Activated CD4-positive, alpha-beta T cell treated with anti-CD3 and anti-CD28 coated beads, Interleukin-2, amount 10 ng/mL, durations not matched to agents 24 days and 14 days (primary cell): ENCODE data around the gene ABHD16A. TPM values are rescaled to one million over a fixed set of nuclear protein-coding genes. Genes with fewer than 3 reads are reported as not detected.

Experiments
- DNase-seq: peaks from one replicate; pipeline ENCODE4 v3.0.0; 2022
- H3K27ac Mint-ChIP-seq: one replicate; pipeline ENCODE4 v1.8.0; 2022; ENCODE audit warnings: mild to moderate bottlenecking, mixed read lengths
- H3K27me3 Mint-ChIP-seq: one replicate; pipeline ENCODE4 v1.8.0; 2022; ENCODE audit warnings: mixed read lengths
- H3K36me3 Mint-ChIP-seq: one replicate; pipeline ENCODE4 v1.8.0; 2022; ENCODE audit warnings: low read depth, mild to moderate bottlenecking, mixed read lengths
- H3K4me1 Mint-ChIP-seq: one replicate; pipeline ENCODE4 v1.8.0; 2021; ENCODE audit warnings: mixed read lengths
- H3K4me3 Mint-ChIP-seq: one replicate; pipeline ENCODE4 v1.8.0; 2022; ENCODE audit warnings: mild to moderate bottlenecking, moderate library complexity, mixed read lengths
- H3K9me3 Mint-ChIP-seq: one replicate; pipeline ENCODE4 v1.8.0; 2021; ENCODE audit warnings: mixed read lengths
- intact Hi-C: fragments of 100-400 bp; cut with micrococcal nuclease; formaldehyde crosslinking; loops from one replicate; pipeline ENCODE4 v1.15.1; 2023
- total RNA-seq: library from RNA; stranded (reverse); gene quantifications from 2 replicates; pipeline ENCODE4 v1.2.3, GENCODE V29; 2022

The ABHD16A gene
- total RNA-seq, 1 donor from 2014 or later, result 44.7 TPM

DNA sequence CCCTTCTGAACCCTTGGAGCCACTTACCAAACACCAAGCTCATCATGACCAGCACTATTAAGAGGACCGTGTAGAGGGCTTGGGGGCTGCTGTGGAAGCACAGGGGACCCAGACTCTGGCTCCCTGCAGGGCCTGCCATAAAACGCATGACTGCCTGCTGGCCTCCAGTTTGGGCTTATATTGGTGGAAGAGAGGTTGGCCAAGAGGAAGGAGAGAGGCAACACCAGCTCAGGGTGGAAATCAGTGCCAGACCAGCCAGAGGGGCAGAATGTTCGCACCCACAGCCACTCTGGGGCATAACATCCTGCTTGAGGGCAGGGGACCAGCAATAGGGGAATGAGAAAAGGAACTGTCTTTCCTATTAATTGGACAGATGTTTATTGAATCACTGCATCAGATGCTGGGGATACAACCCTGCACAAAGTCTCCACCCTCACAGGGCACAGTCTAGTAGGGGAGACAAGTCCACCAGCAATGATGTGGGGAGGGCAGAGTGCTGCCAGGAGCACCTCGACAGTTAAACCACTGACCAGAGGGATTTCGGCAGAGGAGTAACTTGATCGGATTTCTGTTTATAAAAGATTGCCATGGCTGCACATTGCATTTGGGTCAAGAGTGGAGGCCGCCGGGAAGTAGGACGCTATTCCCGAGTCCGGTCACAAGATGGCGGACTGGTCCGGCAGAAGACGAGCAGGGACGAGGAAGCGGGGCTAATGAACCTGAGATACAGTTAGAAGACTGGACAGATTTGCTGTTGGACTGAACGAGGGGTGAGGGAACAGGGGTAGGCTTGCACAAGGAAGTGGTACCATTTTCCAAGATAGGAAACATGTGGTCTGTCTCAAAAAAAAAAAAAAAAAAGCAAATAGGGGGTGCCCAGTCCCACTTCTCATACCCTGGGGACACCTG, 22.6 kb downstream of the ABHD16A start, which contains the start of gene LY6G5C:
Gene LY6G5C, minus strand, starts transcription at position 842 of the 909 bp plus-strand sequence. Its CDS starts 694 bp downstream, at position 148.
- Mint-ChIP-seq H3K27ac (peak within 1 kb of the TSS; percentile 82), H3K9me3 (no peaks in the 10 kb centered on the region), H3K27me3 (no peaks in the 10 kb centered on the region), H3K4me1 (peaks cover 25% of the 10 kb centered on the region), H3K36me3 (peaks cover under 1% of the 10 kb centered on the region), H3K4me3 (peak within 1 kb of the TSS; percentile 83)
- intact Hi-C loops, result loop anchor here (1.0 to 2.0 kb wide), 5 partner anchors 15 to 150 kb away; partner anchors contain the start of gene ABHD16A
- DNase-seq, result peak; percentile 89

- no peaks in the 10 kb centered on the region for H3K9me3 Mint-ChIP-seq
- H3K4me1 Mint-ChIP-seq, result peaks cover 25% of the 10 kb centered on the region
- H3K27ac Mint-ChIP-seq, result no peak overlapping the region
- peaks cover 6% of the 10 kb centered on the region for H3K36me3 Mint-ChIP-seq
- no peak overlapping the region for H3K4me3 Mint-ChIP-seq
- no peaks in the 10 kb centered on the region for H3K27me3 Mint-ChIP-seq
- intact Hi-C loops, result no loop called here
- no peak for DNase-seq
These were observed 25.2 kb downstream of the ABHD16A start for GRCh38 chr6:31677955-31678354.

DNA sequence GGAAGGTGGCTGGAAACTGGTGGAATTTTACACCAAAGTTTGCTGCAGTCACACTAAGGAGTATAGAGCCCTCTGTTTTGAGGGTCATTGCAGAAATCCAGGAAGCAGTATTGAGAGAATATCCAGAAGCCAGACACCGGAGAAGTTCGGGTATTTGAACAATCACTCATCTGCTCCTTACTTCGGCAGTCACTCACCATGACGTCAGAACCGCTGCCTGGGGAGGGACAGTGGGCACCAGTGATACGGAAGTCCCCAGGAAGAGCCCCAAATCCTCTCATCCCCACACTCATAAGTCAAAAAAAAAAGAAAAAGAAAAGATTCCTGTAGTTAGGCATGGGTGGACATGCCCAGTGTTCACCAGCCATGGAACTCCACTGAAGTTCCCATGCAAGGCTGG, 26.2 kb downstream of the ABHD16A start:
- Mint-ChIP-seq H3K27me3 (no peaks in the 10 kb centered on the region), H3K36me3 (peaks cover 15% of the 10 kb centered on the region), H3K27ac (no peak overlapping the region), H3K4me1 (peaks cover 25% of the 10 kb centered on the region), H3K4me3 (no peak overlapping the region), H3K9me3 (no peaks in the 10 kb centered on the region)
- intact Hi-C loops, result no loop called here
- no peak for DNase-seq

DNA sequence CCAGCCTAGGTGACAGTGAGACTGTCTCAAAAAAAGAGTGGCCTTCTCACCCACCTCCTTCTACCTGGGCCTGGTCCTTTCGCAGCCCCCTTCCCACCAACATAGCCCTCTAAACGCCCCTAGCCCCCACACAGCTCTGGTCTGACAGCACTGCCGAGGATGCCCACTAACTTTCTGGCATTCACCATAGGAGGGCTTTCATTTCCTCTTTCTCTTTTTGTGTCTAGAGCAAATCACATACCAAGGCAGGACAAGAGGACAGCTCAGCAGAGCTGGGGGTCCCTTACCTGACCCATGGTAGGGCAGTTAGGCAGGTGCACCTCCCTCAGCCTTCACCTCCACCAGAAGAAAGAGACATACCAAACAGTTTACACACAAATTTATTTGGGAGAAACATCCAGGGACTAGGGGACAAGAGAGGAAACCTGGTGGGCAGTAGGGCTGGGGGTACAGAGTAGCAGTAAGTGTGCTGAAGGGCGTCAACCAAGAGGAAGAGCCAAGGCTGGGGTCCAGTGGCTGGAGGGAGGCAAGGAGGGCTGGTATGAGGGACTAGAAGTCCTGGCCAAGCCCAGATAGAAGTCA, 26.7 kb downstream of the ABHD16A start:
- no peak overlapping the region for H3K27ac Mint-ChIP-seq
- no peak overlapping the region for H3K4me3 Mint-ChIP-seq
- intact Hi-C loops, result no loop called here

DNA sequence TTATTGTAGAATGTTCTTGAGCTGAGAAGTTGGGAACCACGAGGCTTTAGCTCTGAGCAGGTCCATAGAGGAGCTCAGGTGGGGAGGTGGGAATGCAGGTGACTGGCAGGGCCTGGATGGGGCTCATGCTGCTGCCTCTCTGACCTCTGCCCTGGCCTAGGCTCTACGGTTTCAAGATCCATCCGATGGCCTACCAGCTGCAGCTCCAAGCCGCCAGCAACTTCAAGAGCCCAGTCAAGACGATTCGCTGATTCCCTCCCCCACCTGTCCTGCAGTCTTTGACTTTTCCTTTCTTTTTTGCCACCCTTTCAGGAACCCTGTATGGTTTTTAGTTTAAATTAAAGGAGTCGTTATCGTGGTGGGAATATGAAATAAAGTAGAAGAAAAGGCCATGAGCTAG, 33.4 kb downstream of the ABHD16A start, which contains the start of gene LY6G5B:
Gene LY6G5B, plus strand, starts transcription at position 301 of the 400 bp plus-strand sequence. CDS start 975 bp downstream, outside the sequence.
- Mint-ChIP-seq H3K4me3 (no peak within 1 kb of the TSS), H3K27me3 (no peaks in the 10 kb centered on the region), H3K27ac (no peak within 1 kb of the TSS), H3K36me3 (peaks cover 73% of the 10 kb centered on the region), H3K9me3 (no peaks in the 10 kb centered on the region), H3K4me1 (peaks cover 30% of the 10 kb centered on the region)
- intact Hi-C loops, result loop anchor here (10.0 kb wide), 1 partner anchor 1185 kb away; the partner anchor contains the start of genes PSMB9 and TAP1
- no peak for DNase-seq

More for the DNA sequence above, 26.7 kb downstream of the ABHD16A start:
- Mint-ChIP-seq H3K27me3 (no peaks in the 10 kb centered on the region), H3K36me3 (peaks cover 20% of the 10 kb centered on the region), H3K4me1 (peaks cover 22% of the 10 kb centered on the region), H3K9me3 (no peaks in the 10 kb centered on the region)
- no peak for DNase-seq

DNA sequence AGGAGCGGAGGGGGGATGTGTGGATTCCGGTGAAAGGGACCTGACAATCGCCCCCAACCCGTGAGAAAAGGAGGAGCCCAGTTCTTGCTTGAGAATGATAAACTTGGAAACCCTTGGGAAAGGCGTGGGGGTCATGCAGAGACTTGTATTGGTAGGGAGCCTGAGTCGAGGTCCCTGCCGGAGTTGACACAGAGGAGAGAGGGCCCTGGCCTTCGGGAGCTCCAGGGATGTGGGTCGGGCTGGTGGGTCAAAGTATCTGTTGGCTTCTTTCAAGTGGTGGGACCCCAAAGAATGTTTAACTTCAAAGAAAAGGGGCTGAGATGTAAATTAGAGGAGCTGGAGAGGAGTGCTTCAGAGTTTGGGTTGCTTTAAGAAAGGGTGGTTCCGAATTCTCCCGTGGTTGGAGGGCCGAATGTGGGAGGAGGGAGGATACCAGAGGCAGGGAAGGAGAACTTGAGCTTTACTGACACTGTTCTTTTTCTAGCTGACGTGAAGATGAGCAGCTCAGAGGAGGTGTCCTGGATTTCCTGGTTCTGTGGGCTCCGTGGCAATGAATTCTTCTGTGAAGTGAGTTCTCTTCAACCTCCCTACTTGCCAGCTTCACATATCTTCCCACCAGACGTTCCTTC, 36.7 kb downstream of the ABHD16A start:
- intact Hi-C loops, result loop anchor here (10.0 kb wide), 1 partner anchor 1188 kb away; the partner anchor contains the start of genes PSMB9 and TAP1
- no peaks in the 10 kb centered on the region for H3K9me3 Mint-ChIP-seq
- peaks cover 79% of the 10 kb centered on the region for H3K36me3 Mint-ChIP-seq
- DNase-seq, result peak; percentile 66
- H3K27me3 Mint-ChIP-seq, result no peaks in the 10 kb centered on the region
- H3K4me3 Mint-ChIP-seq, result peak overlapping the region; percentile 96
- H3K4me1 Mint-ChIP-seq, result peaks cover 53% of the 10 kb centered on the region
- peak overlapping the region; percentile 96 for H3K27ac Mint-ChIP-seq

GRCh38 chr6:31665501-31666336, 37.4 kb downstream of the ABHD16A start, which contains the start of gene CSNK2B:
Gene CSNK2B (plus strand): TSS chr6:31666080. CDS start chr6:31666832, 752 bp downstream.
- H3K4me1 Mint-ChIP-seq, result peaks cover 58% of the 10 kb centered on the region
- DNase-seq, result peak; percentile 99
- intact Hi-C loops, result loop anchor here (1.0 to 10.0 kb wide), 10 partner anchors 13 to 1189 kb away; partner anchors contain the start of genes ABHD16A, ATP6V1G2, BAG6 and CLIC1
- H3K27me3 Mint-ChIP-seq, result no peaks in the 10 kb centered on the region
- H3K27ac Mint-ChIP-seq, result peak within 1 kb of the TSS; percentile 96
- peaks cover 79% of the 10 kb centered on the region for H3K36me3 Mint-ChIP-seq
- H3K9me3 Mint-ChIP-seq, result no peaks in the 10 kb centered on the region
- H3K4me3 Mint-ChIP-seq, result peak within 1 kb of the TSS; percentile 96

DNA sequence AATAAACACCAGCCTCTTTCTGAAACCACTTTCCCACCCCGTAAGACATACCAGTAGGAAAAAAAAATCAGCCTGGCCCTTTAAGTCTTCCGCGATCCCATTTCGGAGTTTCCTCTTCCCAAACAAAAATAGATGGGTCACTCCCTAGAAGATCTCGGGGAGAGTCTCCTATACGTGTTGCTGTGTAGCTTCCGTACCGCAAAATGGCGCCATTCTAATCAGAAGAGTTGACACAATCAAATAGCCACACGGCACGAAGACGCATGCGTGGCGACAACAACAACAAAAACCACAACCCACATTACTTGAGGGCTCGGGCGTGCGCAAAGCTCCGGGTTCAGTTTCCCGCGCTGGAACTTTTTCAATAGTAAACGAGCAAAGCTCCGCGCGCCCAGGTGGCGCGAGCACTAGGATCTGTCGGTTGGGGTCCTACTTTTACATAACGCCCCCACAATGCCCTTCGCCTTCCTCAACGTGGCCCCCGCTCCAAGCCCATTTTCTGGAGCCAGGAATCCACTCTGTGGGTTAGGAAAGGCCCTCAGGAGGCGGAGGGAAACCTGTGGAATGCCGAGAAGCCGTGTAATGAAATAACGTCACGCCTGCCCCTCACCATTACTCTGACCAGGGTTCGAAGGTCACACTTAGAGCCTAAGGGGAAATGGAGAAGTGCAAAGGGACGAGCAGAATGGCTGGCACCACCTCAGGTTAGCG, 38.2 kb downstream of the ABHD16A start, which contains the start of gene GPANK1:
Gene GPANK1, minus strand, starts transcription at position 208 of the 711 bp plus-strand sequence. CDS start 519 bp downstream, outside the sequence.
- peak; percentile 97 for DNase-seq
- Mint-ChIP-seq H3K4me3 (peak within 1 kb of the TSS; percentile 96), H3K27me3 (no peaks in the 10 kb centered on the region), H3K4me1 (peaks cover 57% of the 10 kb centered on the region), H3K27ac (peak within 1 kb of the TSS; percentile 96), H3K9me3 (no peaks in the 10 kb centered on the region), H3K36me3 (peaks cover 76% of the 10 kb centered on the region)
- intact Hi-C loops, result loop anchor here (1.0 to 10.0 kb wide), 10 partner anchors 13 to 1190 kb away; partner anchors contain the start of genes ABHD16A, ATP6V1G2, BAG6 and CLIC1

DNA sequence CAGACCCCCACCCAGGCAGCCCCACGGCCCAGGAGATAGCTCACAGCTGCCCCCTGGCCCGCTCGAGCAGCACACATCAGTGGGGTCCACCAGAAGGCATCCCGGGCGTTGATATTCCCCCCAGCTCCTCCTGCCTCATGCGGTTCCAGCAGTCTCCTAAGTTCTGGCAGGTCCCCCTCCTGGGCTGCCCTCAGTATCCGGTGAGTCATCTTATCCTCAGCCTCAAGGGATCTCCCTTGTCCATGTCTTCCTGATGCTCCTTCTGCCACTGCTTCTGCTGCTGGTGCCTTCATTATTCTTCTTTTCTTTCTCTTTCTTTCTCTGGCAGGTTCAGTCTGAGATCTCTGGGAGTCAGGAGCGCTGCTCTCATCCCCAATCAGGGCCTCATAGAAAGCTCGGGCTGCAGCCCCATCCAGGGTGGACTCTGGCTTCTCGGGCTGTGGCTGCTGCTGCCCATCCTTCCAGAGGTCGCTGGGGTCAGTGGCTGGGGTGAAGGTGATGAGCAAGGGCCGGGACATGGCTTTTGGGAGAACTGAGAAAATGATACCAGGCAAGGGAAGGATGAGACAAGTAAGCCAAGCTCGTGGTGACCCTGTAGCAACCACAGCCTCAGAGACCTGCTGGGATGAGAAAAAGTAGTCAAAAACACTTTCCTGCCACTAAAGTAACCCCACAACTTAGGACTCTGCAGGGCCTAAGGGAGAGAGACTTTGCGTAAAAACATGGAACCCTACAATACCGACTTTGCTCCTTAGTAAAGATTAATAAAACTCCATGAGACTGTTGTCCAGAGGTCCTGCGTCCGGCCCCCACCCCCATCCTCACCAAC, 38.9 kb downstream of the ABHD16A start:
- Mint-ChIP-seq H3K4me3 (peak overlapping the region; percentile 96), H3K9me3 (no peaks in the 10 kb centered on the region), H3K36me3 (peaks cover 69% of the 10 kb centered on the region), H3K4me1 (peaks cover 62% of the 10 kb centered on the region), H3K27me3 (no peaks in the 10 kb centered on the region), H3K27ac (peak overlapping the region; percentile 96)
- intact Hi-C loops, result loop anchor here (2.0 to 10.0 kb wide), 3 partner anchors 73 to 1191 kb away; partner anchors contain the start of genes CLIC1, PSMB9 and TAP1
- DNase-seq, result peak; percentile 70

DNA sequence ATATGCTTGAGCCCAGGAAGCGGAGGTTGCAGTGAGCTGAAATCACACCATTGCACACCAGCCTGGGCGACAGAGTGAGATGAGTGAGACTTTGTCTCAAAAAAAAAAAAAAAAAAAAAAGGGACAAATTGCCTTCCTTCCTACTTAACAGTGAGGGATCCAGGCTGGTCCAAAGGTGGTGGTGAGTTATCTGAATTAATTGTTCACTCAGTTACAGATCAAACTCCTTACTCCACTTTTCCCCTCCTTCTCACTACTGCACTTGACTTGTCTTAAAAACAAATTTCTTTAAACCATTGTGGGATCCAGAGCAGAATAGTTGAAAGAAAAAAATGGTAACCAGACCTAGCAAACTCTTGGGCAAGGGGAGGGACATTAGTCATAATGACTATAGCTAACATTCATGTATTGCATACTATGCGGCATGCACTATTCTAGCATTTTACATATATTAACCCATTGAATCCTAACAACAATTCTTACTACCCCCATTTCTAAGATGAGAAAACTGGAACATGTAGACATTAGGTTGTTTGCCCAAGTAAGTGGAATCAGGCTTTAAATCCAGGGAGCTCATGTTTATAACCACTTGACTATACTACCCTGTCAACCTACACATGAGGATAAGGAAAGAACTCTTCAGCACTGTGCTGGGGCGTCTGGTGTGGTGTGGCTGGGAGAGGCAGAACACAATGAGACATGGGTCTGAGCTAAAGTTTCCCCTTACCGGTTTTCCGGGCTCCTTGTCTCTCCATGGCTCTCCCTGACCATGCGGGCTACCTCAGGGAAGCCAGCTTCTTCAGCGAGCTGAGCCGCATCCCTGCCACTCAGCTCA, 39.8 kb downstream of the ABHD16A start:
- intact Hi-C loops, result loop anchor here (10.0 kb wide), 1 partner anchor 1191 kb away; the partner anchor contains the start of genes PSMB9 and TAP1
- H3K27me3 Mint-ChIP-seq, result no peaks in the 10 kb centered on the region
- H3K4me1 Mint-ChIP-seq, result peaks cover 64% of the 10 kb centered on the region
- peak overlapping the region; percentile 96 for H3K27ac Mint-ChIP-seq
- H3K36me3 Mint-ChIP-seq, result peaks cover 68% of the 10 kb centered on the region
- peak overlapping the region; percentile 96 for H3K4me3 Mint-ChIP-seq
- no peaks in the 10 kb centered on the region for H3K9me3 Mint-ChIP-seq
- DNase-seq, result no peak
